Measurements from ENCODE around the gene CSF2RB.

The CSF2RB gene

GRCh38 chr22:36924151-36924698 is 10.8 kb downstream of the CSF2RB start:
- TF ChIP-seq ZBTB7A (IDR thresholded peaks at IDR 0.05; ENCODE audit: low read depth) (no peak), TEAD4 (IDR thresholded peaks at IDR 0.05) (no peak), CEBPB (IDR thresholded peaks at IDR 0.05) (no peak), EGR1 (IDR thresholded peaks at IDR 0.05) (no peak), TAF1 (IDR thresholded peaks at IDR 0.05; ENCODE audit: low read depth) (no peak), REST (IDR thresholded peaks at IDR 0.05; ENCODE audit: low read depth) (no peak), CREB1 (IDR thresholded peaks at IDR 0.05; ENCODE audit: low read depth) (no peak), EP300 (IDR thresholded peaks at IDR 0.05; ENCODE audit: borderline replicate concordance) (no peak), RAD21 (IDR thresholded peaks at IDR 0.05; ENCODE audit: low read depth) (no peak)

- no peak for TF ChIP-seq YY1 (IDR thresholded peaks at IDR 0.05; ENCODE audit: low read depth)
- no peak for TF ChIP-seq EP300 (IDR thresholded peaks at IDR 0.05; ENCODE audit: borderline replicate concordance)
- TF ChIP-seq TEAD4 (IDR thresholded peaks at IDR 0.05), result no peak
- TF ChIP-seq ZBTB7A (IDR thresholded peaks at IDR 0.05; ENCODE audit: low read depth), result no peak
- no peak for TF ChIP-seq REST (IDR thresholded peaks at IDR 0.05; ENCODE audit: low read depth)
Observed at GRCh38 chr22:36925388-36926290, 12.2 kb downstream of the CSF2RB start.

- TF ChIP-seq CEBPB (IDR thresholded peaks at IDR 0.05) (no peak), EGR1 (IDR thresholded peaks at IDR 0.05) (no peak), TAF1 (IDR thresholded peaks at IDR 0.05; ENCODE audit: low read depth) (no peak), TEAD4 (IDR thresholded peaks at IDR 0.05) (no peak), USF1 (IDR thresholded peaks at IDR 0.05) (no peak), FOXM1 (IDR thresholded peaks at IDR 0.05; ENCODE audit: borderline replicate concordance, low read depth) (no peak), TCF12 (IDR thresholded peaks at IDR 0.05; ENCODE audit: low read depth) (no peak), EP300 (IDR thresholded peaks at IDR 0.05; ENCODE audit: borderline replicate concordance) (no peak), RAD21 (IDR thresholded peaks at IDR 0.05; ENCODE audit: low read depth) (no peak), YY1 (IDR thresholded peaks at IDR 0.05; ENCODE audit: low read depth) (no peak), CREB1 (IDR thresholded peaks at IDR 0.05; ENCODE audit: low read depth) (no peak), NFIC (IDR thresholded peaks at IDR 0.05) (no peak), ZBTB7A (IDR thresholded peaks at IDR 0.05; ENCODE audit: low read depth) (no peak)
Observed at GRCh38 chr22:36926309-36926708, 12.9 kb downstream of the CSF2RB start.

GRCh38 chr22:36926721-36927435 is 13.4 kb downstream of the CSF2RB start:
- no peak for TF ChIP-seq NFIC (IDR thresholded peaks at IDR 0.05)
- no peak for TF ChIP-seq CEBPB (IDR thresholded peaks at IDR 0.05)
- no peak for TF ChIP-seq TCF12 (IDR thresholded peaks at IDR 0.05; ENCODE audit: low read depth)
- TF ChIP-seq TAF1 (IDR thresholded peaks at IDR 0.05; ENCODE audit: low read depth), result no peak
- no peak for TF ChIP-seq ZBTB7A (IDR thresholded peaks at IDR 0.05; ENCODE audit: low read depth)
- no peak for TF ChIP-seq TEAD4 (IDR thresholded peaks at IDR 0.05)
- no peak for TF ChIP-seq YY1 (IDR thresholded peaks at IDR 0.05; ENCODE audit: low read depth)
- TF ChIP-seq REST (IDR thresholded peaks at IDR 0.05; ENCODE audit: low read depth), result no peak
- no peak for TF ChIP-seq EGR1 (IDR thresholded peaks at IDR 0.05)
- TF ChIP-seq FOXM1 (IDR thresholded peaks at IDR 0.05; ENCODE audit: borderline replicate concordance, low read depth), result no peak
- no peak for TF ChIP-seq RAD21 (IDR thresholded peaks at IDR 0.05; ENCODE audit: low read depth)
- TF ChIP-seq EP300 (IDR thresholded peaks at IDR 0.05; ENCODE audit: borderline replicate concordance), result no peak
- no peak for TF ChIP-seq USF1 (IDR thresholded peaks at IDR 0.05)
- TF ChIP-seq MAX (IDR thresholded peaks at IDR 0.05), result no peak
